Esophagus muscularis mucosa (tissue), 4 donors: ENCODE results near the gene WNK1.

Source experiments
- EP300 ChIP-seq: sonication (generic); formaldehyde crosslinking; IDR thresholded peaks from one replicate; pipeline ENCODE4 v1.6.1; 2017; ENCODE audit warnings: antibody characterized with exemption
- POLR2A ChIP-seq: fragments of 450-650 bp; IDR thresholded peaks from one replicate; pipeline ENCODE4 v1.6.1; 2017; ENCODE audit warnings: antibody characterized with exemption, moderate library complexity, mild to moderate bottlenecking, low read depth
- TF ChIP-seq, protein P1 (sequence below), 3 experiments: fragments of 200-600 bp in 2 of 3; fragments of 450-650 bp in 1 of 3; sonication (generic) in 2 of 3; IDR thresholded peaks; one replicate each; pipeline ENCODE4 v1.5.1; 2017 to 2019; ENCODE audit warnings: antibody characterized with exemption in 3 of 3, mild to moderate bottlenecking in 2 of 3, moderate library complexity in 1 of 3

DNA sequence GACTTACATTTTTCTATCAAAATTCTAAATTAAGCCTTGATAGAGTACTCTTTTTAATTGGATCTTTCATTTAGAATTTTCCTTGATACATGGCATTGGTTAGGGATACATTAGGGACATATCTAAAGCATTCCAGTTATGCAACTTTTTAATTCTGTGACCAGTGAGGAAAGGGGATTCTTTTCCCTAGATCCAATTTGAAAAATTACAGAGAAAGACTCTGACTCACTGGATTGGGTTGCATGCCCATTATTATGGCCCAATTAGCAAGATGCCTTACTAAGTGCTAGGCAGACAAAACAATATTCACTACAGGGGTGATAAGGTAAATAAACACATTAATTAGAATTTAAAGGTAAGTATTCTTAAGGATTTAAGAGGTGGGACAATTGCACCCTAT lies 202.4 kb downstream of the WNK1 start:
- TF ChIP-seq, protein P1, sequence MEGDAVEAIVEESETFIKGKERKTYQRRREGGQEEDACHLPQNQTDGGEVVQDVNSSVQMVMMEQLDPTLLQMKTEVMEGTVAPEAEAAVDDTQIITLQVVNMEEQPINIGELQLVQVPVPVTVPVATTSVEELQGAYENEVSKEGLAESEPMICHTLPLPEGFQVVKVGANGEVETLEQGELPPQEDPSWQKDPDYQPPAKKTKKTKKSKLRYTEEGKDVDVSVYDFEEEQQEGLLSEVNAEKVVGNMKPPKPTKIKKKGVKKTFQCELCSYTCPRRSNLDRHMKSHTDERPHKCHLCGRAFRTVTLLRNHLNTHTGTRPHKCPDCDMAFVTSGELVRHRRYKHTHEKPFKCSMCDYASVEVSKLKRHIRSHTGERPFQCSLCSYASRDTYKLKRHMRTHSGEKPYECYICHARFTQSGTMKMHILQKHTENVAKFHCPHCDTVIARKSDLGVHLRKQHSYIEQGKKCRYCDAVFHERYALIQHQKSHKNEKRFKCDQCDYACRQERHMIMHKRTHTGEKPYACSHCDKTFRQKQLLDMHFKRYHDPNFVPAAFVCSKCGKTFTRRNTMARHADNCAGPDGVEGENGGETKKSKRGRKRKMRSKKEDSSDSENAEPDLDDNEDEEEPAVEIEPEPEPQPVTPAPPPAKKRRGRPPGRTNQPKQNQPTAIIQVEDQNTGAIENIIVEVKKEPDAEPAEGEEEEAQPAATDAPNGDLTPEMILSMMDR (IDR thresholded peaks at IDR 0.05) = no peak
- TF ChIP-seq POLR2A = no peak
- no peak for TF ChIP-seq EP300
